ENCODE measurements around the gene CNIH1. TPM values are rescaled to one million over a fixed set of nuclear protein-coding genes. Genes with fewer than 3 reads are reported as not detected.

The CNIH1 gene
- polyA plus RNA-seq, 1 of the 3 experiments (the other 2 are of a cell fraction) = 145 TPM

DNA sequence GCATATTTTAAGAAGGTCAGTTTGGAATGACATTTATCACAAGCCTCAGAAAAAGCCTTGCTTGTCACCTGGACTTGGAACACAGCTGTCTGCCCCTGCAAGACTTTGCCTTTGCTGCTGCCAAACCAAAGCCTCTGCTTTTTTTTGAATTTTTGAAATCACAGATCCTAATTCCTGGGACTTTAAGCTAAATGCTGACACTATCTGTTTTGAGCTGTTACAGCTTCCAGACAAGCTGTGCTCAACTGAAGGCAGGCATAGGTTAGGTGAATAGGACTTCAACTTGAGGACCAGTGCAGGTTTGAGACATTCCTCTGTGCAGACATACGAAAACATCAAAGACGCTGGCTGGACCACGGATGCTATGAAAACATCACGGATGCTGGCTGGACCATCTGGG, 55.6 kb downstream of the CNIH1 start:
- Histone ChIP-seq H3F3A (replicated peaks; ENCODE audit: insufficient read depth) (no peaks in the 10 kb centered on the region), H3K4me2 (no peak overlapping the region), H3K9me2 (no peaks in the 10 kb centered on the region), H3K9ac (no peak overlapping the region), H3K79me2 (ENCODE audit: insufficient read depth) (no peaks in the 10 kb centered on the region), H3K27ac (ENCODE audit: low read depth in 2 of 2, low read length in 1 of 2) (no peak overlapping the region), H2AFZ (ENCODE audit: low read depth) (no peak overlapping the region), H3K27me3 (ENCODE audit: insufficient read depth) (peaks cover 7% of the 10 kb centered on the region; the same call in 1 of the 2 replicates), H3K9me3 (no peaks in the 10 kb centered on the region), H3K4me3 (ENCODE audit: low read depth in 2 of 2, low read length in 1 of 2) (no peak overlapping the region), H3K36me3 (replicated peaks in 1 of 2; ENCODE audit: control insufficient read depth in 1 of 2, insufficient read depth in 2 of 2, low read length in 1 of 2) (no peaks in the 10 kb centered on the region), H4K20me1 (ENCODE audit: insufficient read depth) (no peaks in the 10 kb centered on the region), H3K4me1 (ENCODE audit: control insufficient read depth in 1 of 2, insufficient read depth in 2 of 2, low read depth in 1 of 2, low read length in 1 of 2) (no peaks in the 10 kb centered on the region)
- POLR2A ChIA-PET = no interaction called here
- CTCF ChIA-PET = no interaction called here
- WGBS (ENCODE audit: low lambda C conversion rate) = 91% methylated on average over 4 of the region's 4 CpGs
- TF ChIP-seq, protein P1, sequence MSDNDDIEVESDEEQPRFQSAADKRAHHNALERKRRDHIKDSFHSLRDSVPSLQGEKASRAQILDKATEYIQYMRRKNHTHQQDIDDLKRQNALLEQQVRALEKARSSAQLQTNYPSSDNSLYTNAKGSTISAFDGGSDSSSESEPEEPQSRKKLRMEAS (IDR thresholded peaks at IDR 0.05; ENCODE audit: low read depth) = no peak
- TF ChIP-seq USF2 (IDR thresholded peaks at IDR 0.05; ENCODE audit: borderline replicate concordance, low read depth, low read length) (no peak), EP300 (IDR thresholded peaks at IDR 0.05; ENCODE audit: borderline replicate concordance in 1 of 2, low read depth in 1 of 2, low read length in 1 of 2) (no peak), TEAD4 (IDR thresholded peaks at IDR 0.05; ENCODE audit: borderline replicate concordance, insufficient read depth) (no peak), FOXJ3 (CRISPR knock-in tag; IDR thresholded peaks at IDR 0.05) (no peak), RCOR1 (IDR thresholded peaks at IDR 0.05; ENCODE audit: low read length) (no peak), FOSL2 (IDR thresholded peaks at IDR 0.05; ENCODE audit: borderline replicate concordance, low read depth) (no peak), TAF1 (IDR thresholded peaks at IDR 0.05; ENCODE audit: borderline replicate concordance, low read depth, low read length) (no peak), CHD2 (IDR thresholded peaks at IDR 0.05; ENCODE audit: low read length, partially characterized antibody) (no peak), SIN3A (IDR thresholded peaks at IDR 0.05; ENCODE audit: borderline replicate concordance, low read depth, low read length) (no peak), FOXM1 (IDR thresholded peaks at IDR 0.05; ENCODE audit: low read depth) (no peak), RAD21 (IDR thresholded peaks at IDR 0.05; ENCODE audit: low read length) (no peak)
- TF ChIP-seq, protein P2, sequence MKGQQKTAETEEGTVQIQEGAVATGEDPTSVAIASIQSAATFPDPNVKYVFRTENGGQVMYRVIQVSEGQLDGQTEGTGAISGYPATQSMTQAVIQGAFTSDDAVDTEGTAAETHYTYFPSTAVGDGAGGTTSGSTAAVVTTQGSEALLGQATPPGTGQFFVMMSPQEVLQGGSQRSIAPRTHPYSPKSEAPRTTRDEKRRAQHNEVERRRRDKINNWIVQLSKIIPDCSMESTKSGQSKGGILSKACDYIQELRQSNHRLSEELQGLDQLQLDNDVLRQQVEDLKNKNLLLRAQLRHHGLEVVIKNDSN (IDR thresholded peaks at IDR 0.05; ENCODE audit: borderline replicate concordance, low read depth) = no peak
- TF ChIP-seq, protein P3, sequence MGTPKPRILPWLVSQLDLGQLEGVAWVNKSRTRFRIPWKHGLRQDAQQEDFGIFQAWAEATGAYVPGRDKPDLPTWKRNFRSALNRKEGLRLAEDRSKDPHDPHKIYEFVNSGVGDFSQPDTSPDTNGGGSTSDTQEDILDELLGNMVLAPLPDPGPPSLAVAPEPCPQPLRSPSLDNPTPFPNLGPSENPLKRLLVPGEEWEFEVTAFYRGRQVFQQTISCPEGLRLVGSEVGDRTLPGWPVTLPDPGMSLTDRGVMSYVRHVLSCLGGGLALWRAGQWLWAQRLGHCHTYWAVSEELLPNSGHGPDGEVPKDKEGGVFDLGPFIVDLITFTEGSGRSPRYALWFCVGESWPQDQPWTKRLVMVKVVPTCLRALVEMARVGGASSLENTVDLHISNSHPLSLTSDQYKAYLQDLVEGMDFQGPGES (IDR thresholded peaks at IDR 0.05; ENCODE audit: low read depth, low read length) = no peak
- DNase-seq = no peak

DNA sequence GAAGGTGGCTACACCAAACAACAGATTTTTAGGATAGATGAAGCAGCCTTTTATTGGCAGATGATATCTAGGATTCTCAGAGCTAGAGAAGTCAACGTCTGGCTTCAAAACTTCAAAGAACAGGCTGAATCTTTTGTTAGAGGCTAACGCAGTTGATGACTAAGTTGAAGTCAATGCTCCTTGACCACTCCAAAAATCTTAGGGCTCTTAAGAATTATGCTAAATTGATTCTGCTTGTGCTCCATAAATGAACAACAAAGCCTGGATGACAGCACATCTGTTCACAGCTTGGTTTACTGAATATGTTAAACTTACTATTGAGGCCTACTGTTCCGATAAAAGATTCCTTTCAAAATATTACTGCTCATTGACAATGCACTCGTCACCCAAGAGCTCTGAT, 57.3 kb downstream of the CNIH1 start:
- no peaks in the 10 kb centered on the region for H3K36me3 ChIP-seq (replicated peaks in 1 of 2; ENCODE audit: control insufficient read depth in 1 of 2, insufficient read depth in 2 of 2, low read length in 1 of 2)
- H3K9me3 ChIP-seq = no peaks in the 10 kb centered on the region
- ChIA-PET CTCF (interaction anchor here (1.4 to 1.8 kb wide), 2 partner anchors 13 to 17 kb away, joined by 3 to 4 read pairs; partner anchors contain the start of gene CDKN3), POLR2A (no interaction called here)
- no peak for DNase-seq
- H3K27ac ChIP-seq (ENCODE audit: low read depth in 2 of 2, low read length in 1 of 2) = no peak overlapping the region
- H3K9ac ChIP-seq = no peak overlapping the region
- peaks cover 7% of the 10 kb centered on the region; the same call in 1 of the 2 replicates for H3K27me3 ChIP-seq (ENCODE audit: insufficient read depth)
- no peak overlapping the region for H3K4me2 ChIP-seq
- WGBS (ENCODE audit: low lambda C conversion rate) = 81% methylated on average over 4 of the region's 4 CpGs
- H4K20me1 ChIP-seq (ENCODE audit: insufficient read depth) = no peaks in the 10 kb centered on the region
- no peaks in the 10 kb centered on the region for H3K79me2 ChIP-seq (ENCODE audit: insufficient read depth)
- no peaks in the 10 kb centered on the region for H3K9me2 ChIP-seq
- no peaks in the 10 kb centered on the region for H3K4me1 ChIP-seq (ENCODE audit: control insufficient read depth in 1 of 2, insufficient read depth in 2 of 2, low read depth in 1 of 2, low read length in 1 of 2)
- H3K4me3 ChIP-seq (ENCODE audit: low read depth in 2 of 2, low read length in 1 of 2) = no peak overlapping the region
- H3F3A ChIP-seq (replicated peaks; ENCODE audit: insufficient read depth) = no peaks in the 10 kb centered on the region
- H2AFZ ChIP-seq (ENCODE audit: low read depth) = no peak overlapping the region
- TF ChIP-seq REST (IDR thresholded peaks at IDR 0.05; ENCODE audit: low read depth, low read length) (no peak), GATA2 (CRISPR knock-in tag; IDR thresholded peaks at IDR 0.05) (no peak), SMC3 (IDR thresholded peaks at IDR 0.05; ENCODE audit: low read depth, low read length) (no peak), TEAD4 (IDR thresholded peaks at IDR 0.05; ENCODE audit: borderline replicate concordance, insufficient read depth) (no peak), FOSL2 (IDR thresholded peaks at IDR 0.05; ENCODE audit: borderline replicate concordance, low read depth) (no peak), JUND (IDR thresholded peaks at IDR 0.05) (no peak), RFX5 (IDR thresholded peaks at IDR 0.05; ENCODE audit: low read length) (no peak)
- TF ChIP-seq, protein P3 (IDR thresholded peaks at IDR 0.05; ENCODE audit: low read depth, low read length) = no peak
